HG02973 (cell line): ENCODE data around the gene CLIC5.

Experiments used
- ATAC-seq: cut with Tn5 transposase; IDR thresholded peaks from one replicate; pipeline ENCODE4 v1.9.1; 2021; ENCODE audit warnings: moderate library complexity; ENCODE audit not compliant: unreplicated experiment

The CLIC5 gene

DNA sequence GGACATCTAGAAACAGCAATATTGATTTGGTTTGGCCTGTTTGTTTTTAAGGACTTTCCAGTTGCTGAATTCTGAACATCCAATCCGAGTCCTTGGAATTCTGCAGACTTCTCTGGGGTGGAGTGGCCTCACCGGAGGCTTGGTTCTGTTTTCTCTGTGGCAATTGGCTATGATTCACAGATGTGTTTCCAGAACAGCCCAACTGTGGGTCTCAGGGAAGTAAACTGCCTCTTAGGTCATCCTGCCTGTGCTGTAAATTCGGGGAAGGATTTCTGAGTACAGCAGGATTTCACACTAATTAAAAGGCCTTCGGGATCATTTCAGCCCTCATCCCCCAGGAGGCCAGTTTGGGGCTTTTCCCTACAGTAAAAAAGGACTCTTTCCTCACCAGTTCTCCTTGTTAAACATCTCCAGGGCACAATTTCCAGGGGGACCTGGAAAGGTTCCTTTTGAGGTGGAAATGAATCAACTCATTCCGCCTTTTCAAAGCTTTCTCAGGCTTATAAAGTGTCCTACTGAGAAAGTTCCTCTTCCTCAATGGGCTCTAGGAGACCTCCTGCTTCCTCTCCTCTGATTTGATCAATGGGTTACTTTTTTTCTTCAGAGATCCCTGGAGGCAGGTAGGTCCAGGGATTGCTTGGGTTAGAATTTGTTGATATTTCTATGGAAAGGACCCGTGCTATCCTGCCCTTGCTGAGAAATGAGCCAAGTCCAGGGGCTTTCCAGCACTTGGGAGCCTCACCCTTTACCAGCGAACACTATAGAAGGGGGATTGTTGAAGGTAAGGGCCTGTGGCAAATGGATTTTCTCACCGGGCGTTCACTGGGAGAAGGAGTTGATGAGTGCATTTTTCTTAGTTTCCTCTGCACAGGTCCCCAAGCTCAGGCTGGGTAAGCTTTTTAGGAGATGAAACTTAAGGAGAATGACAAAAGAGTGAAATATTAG is 114.6 kb downstream of the CLIC5 start:
- no peak for ATAC-seq

GRCh38 chr6:45899683-45899946 is 116.0 kb downstream of the CLIC5 start:
- no peak for ATAC-seq

- no peak for ATAC-seq
These were observed 116.5 kb downstream of the CLIC5 start for GRCh38 chr6:45898941-45899682.

DNA sequence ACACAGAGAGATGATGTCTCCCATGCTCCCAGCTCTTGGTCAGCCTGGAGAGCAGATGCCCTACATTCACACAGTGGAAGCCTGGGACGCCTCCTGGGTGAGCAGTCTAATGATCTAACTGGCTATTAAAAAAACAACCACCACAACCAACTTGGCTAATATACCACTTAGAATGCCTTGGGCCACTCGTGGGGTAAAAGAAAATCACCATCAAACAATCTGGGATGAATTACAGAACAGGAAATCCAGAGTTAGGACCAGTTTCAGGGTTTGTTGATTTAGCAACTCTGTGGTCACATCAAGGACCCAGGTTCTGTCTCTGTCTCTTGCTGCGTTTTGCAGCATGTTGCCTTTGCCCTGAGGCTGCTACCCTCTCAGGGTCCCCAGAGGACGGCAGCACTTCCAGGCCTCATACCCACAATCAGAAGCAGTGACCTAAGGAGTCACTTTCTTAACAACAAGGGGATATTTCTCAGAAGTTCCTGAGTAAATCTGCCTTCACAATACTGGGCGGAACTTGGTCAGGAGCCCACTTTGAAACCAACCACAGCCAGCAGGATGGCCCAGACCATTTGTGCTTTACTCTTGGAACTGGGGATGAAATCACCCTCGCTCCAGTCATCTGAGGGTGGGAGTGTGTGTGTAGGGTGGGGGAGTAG is 118.7 kb downstream of the CLIC5 start:
- no peak for ATAC-seq

GRCh38 chr6:45895569-45895968 is 120.1 kb downstream of the CLIC5 start:
- ATAC-seq = no peak

GRCh38 chr6:45892696-45893245 is 122.9 kb downstream of the CLIC5 start:
- ATAC-seq = no peak

DNA sequence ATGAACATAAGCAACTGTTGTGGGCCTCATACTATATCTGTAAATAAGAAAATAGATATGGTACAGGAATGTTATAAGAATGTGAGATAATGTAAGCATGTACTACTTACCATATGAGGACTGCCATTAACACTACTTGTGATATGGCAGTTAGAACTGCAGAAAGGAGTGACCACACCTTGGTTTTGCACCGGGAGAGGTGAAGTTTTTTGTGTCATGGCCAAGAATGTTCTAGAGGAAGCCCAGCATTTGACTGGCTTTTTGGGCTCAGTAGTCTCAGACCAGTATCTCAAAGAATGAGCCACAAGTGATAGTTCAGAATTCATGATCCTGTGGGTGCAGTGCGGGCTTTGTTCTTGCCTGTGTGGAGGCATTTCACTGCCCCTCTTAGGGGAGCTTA is 123.5 kb downstream of the CLIC5 start:
- ATAC-seq = no peak

- ATAC-seq = no peak
These were observed 128.9 kb downstream of the CLIC5 start for GRCh38 chr6:45886776-45887175.

DNA sequence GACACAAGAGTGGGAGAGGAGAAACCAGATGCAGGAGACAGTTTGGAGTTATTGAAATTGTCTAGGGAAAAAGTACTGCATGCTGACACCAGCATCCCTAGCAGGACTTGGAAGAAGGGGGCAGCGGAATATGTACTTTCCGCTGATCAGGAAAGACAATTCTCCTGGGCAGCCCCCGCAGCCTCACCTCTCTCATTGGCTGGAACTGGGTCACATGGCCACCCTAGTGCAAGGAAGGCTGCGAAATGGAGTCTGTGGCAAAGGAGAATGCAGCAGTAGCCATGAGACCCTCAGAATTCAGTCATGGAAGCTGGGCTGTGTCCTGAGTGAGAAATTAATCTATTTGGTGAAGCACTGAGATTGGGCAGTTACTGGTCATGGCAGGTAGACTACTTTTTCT is 131.3 kb downstream of the CLIC5 start:
- no peak for ATAC-seq

DNA sequence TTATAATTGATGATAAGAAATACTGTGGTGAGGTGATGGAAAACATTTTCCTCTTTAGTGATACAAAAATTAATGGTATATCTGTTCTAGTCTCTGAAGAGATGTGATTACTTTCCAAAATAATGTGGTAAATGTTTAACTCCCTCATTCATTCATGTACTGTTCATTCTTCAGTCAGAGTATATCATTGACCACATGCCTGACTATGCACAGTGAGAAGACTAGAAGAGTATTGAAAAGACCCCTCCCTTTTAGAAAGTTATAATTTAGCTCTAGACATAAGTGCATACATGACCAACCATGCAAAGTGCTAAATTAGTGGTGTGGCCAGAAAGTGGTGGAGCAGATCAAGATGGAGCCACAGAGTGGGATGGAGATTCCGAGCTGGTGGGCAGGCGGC is 133.0 kb downstream of the CLIC5 start:
- ATAC-seq = no peak

- no peak for ATAC-seq
These were observed 133.8 kb downstream of the CLIC5 start for GRCh38 chr6:45881705-45882467.

GRCh38 chr6:45880676-45881075 is 135.0 kb downstream of the CLIC5 start:
- no peak for ATAC-seq

GRCh38 chr6:45880159-45880558 is 135.5 kb downstream of the CLIC5 start:
- ATAC-seq = no peak

GRCh38 chr6:45877970-45878590 is 137.6 kb downstream of the CLIC5 start:
- no peak for ATAC-seq

DNA sequence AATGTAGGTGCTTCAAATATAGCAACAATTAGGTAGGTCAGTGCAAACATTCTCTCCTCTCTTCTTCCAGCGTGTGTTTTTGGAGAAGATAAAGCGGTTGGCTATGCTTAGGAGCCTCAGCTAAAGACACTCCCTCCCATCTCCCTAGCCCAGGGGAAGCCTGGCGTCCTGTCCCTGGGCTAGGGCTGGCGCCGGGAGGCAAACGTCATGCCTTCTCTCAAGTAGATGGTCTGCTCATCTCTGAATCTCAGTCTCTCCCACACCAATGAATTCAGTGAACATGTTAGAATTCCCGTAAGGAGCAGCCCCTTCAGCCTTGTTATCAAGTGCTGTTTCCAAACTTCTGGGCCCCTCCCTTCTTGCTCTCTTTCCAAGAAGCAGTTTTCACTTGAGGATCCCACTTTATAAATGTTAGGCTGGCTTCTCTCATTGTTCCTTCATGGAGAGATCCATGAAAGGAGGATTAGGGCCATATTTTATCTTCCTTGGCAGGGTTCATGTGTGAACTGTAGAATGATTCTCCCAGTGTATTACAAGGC is 142.8 kb downstream of the CLIC5 start:
- ATAC-seq = no peak

DNA sequence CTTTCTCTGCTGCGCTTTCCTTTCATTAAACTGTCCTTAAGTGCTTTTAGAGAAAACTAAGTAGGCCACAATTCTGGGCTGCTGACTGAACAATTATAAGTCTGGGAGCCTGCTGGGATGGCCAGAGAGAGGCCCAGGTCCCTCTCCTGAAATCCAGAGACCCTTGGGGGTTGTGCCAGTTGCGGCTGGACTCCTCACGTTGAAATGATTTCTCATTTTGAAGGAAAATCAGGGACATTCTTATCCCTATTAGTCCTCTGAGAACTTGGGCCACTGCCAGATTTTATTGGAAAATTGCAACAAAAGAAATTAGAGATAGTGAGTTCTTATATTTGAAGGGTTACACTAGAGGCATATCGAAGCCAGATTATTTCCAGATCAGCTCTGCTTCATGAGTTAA is 145.1 kb downstream of the CLIC5 start:
- no peak for ATAC-seq

DNA sequence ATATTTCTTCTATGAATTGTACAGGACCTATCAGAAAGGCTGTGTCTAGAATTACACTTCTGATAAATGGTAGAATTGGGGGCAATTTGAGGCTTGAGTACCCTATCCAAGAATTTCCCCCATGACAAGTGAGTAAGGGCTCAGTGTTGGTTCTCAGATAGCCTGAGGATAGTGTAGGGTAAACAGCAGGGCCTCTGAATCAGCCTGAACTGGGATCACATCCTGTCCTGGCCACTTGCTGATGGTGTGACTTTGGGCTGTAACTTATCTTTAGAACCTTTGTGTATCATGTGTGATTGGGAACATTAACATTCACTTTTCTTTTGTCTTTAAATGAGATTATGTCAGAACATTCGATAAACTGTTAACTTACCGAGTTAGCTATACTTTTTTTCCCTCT is 151.0 kb downstream of the CLIC5 start:
- ATAC-seq = no peak

DNA sequence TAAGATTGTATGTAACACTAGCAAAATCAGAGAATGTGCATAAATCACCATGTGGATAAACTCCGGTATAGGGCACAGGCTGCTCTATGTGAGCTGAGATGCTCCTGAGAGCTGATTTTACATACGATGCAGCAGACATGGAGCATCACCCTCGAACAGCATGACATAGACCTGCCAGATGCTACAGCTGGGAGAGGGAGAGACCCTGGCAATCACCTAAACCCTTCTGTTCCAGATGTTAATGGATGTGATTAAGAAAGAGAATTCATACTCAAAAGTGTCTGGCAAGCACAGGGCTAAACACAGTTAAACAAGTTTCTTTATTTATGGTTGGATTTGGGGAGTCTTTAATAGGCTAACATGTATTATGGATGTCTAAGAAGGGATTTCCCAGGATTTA is 157.0 kb downstream of the CLIC5 start:
- no peak for ATAC-seq

DNA sequence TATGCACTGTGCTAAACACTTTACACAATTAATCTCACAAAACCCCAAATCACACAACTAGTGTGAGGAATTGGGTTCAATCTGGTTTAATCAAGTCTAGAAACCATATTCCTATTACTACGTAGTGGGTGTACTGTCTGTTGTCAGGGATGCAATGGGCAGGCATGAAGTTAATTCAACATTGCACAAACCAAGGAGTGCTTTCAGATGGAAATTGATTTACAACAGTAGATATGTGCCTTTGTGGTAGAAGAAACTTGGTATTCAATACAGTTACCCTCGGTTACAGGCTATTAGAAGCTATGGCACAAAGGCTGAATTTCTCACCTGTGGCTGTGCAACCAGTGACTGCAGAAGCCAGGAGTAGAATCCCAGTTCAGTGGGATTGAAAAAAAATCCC is 157.8 kb downstream of the CLIC5 start:
- no peak for ATAC-seq
